ENCODE measurements around the gene HMOX2.

HMOX2 gene

GRCh38 chr16:4525069-4525468 is 48.9 kb downstream of the HMOX2 start:
- no peak for DNase-seq (ENCODE audit: low read depth)

GRCh38 chr16:4525634-4526277 is 49.6 kb downstream of the HMOX2 start:
- DNase-seq (ENCODE audit: low read depth): no peak

- DNase-seq (ENCODE audit: low read depth): no peak
These were observed 53.2 kb downstream of the HMOX2 start for GRCh38 chr16:4529085-4530060.

DNA sequence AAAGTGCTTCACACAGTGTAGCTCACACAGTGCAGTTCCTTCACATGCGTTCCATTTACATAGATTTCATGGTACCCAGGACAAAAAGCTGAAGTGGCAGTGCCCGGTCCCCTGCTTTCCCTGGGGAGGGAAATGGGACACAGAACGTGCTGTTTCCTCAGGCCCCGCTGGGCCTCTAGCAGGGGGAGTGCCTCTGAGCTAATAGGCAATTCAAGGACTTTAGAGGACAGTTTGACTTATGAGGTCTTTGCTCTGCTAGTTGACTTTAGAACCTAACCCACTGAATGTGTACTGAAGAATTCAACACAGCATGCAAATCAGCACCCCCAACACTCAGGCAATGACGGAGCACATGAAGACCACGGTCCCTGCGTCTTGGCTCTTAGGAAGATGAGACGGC is 55.6 kb downstream of the HMOX2 start:
- DNase-seq (ENCODE audit: low read depth): no peak

DNA sequence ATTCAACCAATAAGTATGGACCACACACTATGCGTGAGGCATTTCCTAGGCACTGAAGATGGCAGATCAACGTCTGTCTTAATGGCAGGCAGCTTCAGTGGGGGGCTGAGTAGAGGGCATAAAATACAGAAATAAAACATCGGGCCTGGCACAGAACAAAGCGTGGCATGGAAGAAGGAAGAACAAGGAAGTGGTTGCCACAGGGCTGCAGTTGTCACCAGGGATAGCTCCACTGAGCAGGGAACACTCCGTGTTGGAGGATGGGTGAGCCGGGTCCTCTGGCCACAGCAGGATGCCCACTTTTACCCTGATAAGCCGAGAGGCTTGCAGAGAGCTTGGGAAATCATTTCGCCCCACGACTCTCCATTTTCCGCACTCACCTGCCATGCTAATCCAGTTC is 56.0 kb downstream of the HMOX2 start:
- no peak for DNase-seq (ENCODE audit: low read depth)

GRCh38 chr16:4533490-4533889 is 57.3 kb downstream of the HMOX2 start:
- DNase-seq (ENCODE audit: low read depth): no peak

DNA sequence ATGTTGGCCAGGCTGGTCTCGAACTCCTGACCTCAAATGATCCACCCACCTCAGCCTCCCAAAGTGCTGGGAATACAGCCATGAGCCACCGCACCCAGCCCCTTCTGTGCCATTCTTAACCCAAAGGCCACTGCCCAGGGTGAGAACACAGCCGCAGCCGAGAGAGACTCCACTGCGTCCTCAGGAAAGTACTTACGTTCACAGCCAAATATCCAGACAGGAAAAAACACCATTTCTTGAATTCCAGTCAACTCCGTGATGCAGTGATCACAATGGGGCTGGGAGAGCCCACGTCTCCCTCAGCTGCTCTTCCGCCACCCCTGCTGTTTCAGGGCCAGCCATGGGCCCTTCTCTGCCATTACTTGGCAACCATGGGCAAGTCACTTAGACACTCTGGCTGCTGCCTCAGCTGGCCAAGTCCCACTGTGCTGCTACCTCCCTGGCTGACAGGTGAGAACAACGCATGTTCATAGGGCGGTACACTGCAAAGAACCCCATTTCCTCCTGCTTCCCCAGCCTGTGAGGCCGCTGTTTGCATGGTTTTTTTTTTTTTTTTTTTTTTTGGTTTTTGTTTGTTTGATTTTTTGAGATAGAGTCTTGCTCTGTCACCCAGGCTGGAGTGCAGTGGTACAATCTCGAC is 58.1 kb downstream of the HMOX2 start:
- DNase-seq (ENCODE audit: low read depth): no peak

- no peak for DNase-seq (ENCODE audit: low read depth)
These were observed 59.5 kb downstream of the HMOX2 start for GRCh38 chr16:4535627-4536108.

- no peak for DNase-seq (ENCODE audit: low read depth)
These were observed 60.4 kb downstream of the HMOX2 start for GRCh38 chr16:4536391-4537106.

- no peak for DNase-seq (ENCODE audit: low read depth)
These were observed 61.5 kb downstream of the HMOX2 start for GRCh38 chr16:4537376-4538343.

- DNase-seq (ENCODE audit: low read depth): peak; percentile 91
These were observed 62.4 kb downstream of the HMOX2 start, which contains the start of gene CDIP1 for GRCh38 chr16:4538350-4539235. Gene CDIP1 (minus strand): TSS chr16:4538773. CDS start chr16:4514130, 24,643 bp downstream.

DNA sequence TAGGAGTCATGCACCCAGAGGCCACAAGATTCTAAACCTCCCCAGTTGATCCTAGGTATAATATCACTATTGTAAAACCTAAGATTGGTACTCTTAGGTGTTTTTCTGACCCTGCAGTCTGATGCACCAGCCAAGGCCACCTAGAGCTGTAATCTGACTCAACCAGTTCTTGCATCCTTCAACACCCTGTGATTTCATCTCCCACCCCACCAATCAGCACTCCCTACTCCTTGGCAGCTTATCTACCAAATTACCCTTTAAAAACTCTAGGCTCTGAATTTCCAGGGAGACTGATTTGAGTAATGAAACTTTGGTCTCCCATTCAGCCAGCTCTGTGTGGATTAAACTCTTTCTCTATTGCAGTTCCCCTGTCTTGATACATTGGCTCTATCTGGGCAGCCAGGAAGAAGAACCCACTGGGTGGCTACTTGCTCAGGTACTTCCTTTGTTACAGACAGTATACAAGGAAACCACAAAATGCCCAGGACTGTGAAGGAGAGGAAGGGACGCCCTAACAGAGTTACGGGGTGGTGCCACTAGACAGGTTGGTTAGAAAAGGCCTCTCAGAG is 63.6 kb downstream of the HMOX2 start:
- no peak for DNase-seq (ENCODE audit: low read depth)

DNA sequence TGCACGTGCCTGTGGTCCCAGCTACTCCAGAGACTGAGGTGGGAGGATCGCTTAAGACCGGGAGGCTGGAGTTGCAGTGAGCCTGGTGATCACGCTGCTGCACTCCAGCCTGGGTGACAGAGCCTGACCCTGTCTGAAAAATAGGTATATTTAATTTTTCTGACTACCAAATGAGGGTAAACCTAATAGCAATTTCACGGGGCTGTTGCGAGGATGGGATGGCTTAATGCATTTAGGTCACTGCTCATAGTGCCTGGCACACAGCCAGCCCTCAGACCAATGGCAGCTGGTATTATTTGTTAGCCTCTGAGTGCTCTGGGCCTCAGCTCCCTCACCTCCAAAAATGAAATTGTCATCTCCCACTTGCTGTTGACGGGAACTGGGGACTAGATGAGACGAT is 68.3 kb downstream of the HMOX2 start:
- no peak for DNase-seq (ENCODE audit: low read depth)

GRCh38 chr16:4548124-4548523 is 71.9 kb downstream of the HMOX2 start:
- no peak for DNase-seq (ENCODE audit: low read depth)

DNA sequence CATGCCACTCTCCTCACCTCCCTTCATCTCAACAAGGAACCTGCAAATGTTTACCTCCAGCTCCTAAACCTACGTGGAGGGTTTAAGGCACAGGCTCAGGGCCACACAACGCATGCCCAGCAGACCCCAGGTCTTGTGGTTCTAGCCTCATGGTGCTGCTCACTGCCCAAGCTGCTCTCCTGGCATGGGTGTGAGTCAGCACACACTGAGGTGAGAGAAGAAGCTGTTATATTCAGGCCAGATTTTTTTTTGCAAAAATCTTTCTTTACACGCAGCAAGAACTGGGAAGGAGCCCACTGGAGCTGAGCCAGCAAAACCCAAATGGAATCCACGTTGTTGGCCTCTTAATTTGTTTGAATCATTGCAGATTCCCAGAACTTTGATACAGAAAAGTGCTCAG is 74.4 kb downstream of the HMOX2 start:
- DNase-seq (ENCODE audit: low read depth): no peak

DNA sequence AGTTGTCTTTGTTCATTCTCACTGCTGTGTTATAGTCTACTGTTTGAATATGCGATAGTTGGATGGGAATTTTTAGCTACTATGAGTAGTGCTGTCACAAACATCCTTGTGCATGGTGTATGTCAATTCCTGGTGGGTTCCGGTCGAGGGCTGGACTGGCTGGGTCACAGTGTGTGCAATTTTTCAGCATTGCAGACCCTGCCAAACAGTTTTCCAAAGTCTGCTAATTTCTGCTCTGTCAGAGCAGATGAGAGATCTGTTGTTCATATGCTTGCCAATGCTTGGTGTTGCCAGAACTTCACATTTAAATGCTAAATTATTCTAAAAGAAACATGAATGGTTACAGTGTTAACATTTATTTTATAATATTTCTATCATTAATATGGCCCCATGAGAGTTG is 76.3 kb downstream of the HMOX2 start:
- DNase-seq (ENCODE audit: low read depth): no peak

DNA sequence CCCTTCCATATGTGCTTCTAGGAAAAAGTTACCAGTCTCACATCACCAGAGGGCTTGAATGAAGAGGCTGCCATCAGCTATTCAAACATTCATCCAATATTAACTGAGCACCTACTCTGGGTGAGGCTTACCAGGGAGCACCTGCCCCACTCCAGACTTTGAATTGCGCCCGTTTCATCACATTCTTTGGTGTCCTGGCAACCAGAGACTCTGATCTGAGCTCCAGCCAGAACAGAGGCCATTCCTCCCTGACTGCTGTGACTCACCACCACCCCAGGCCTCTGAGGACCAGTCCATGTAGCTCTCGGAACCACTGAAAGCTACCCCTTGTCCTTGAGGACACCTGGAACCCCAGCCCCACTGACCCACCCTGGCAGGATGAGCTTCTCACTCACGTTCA is 79.9 kb downstream of the HMOX2 start, which contains the start of gene C16orf96:
Gene C16orf96 (plus strand): TSS at position 229 of the 400 bp plus-strand sequence. CDS start 150 bp downstream, at position 379.
- no peak for DNase-seq (ENCODE audit: low read depth)

GRCh38 chr16:4556580-4556979 is 80.4 kb downstream of the HMOX2 start:
- no peak for DNase-seq (ENCODE audit: low read depth)

DNA sequence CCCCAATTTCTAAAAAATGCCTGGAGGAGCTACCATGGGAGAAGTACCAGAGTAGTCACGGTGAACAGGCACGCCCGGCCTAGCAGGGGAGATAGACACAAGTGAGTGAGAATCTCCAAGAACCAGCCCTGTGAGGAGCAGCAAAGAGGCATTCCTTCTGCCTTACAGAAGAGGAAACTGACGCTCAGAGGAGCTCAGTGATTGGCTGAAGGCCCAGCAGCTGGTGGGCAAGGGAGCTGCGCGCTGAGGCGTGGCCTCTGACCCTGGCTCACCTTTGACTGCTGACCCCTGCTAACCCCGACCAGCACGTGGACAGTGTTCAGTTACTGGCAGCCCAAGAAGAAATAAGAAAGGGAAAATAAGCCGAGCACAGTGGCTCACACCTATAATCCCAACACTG is 81.8 kb downstream of the HMOX2 start:
- DNase-seq (ENCODE audit: low read depth): no peak
